ENCODE data around the gene CKLF.
"Not testable (repeated sequence)": the region's sequence is repeated elsewhere in the genome, so short reads cannot be mapped to it uniquely, and the experiment has no call there.

DNA sequence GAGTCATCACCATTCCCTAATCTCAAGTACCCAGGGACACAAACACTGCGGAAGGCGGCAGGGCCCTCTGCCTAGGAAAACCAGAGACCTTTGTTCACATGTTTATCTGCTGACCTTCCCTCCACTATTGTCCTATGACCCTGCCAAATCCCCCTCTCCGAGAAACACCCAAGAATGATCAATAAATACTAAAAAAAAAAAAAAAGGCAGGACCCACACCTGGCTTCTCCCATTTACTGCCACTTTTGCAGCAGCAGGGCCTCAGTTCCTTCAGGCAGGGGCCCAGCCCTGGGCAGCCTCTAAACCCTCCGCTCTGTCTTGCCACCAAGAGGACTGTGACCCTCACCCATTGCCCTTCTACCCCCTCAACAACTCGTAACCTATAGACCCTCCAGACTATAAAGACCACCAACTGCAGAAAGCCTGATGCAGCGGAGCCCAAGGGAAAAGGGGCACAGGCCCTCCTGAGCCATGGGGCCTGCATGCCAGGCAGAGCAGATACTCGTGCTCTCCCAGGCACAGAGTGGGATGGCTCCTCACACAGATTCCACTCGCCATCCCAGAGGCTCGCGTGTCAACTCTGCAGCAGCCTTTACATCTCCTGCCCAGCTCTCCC is 37.3 kb upstream of the CKLF start:
- TF ChIP-seq, protein P1, sequence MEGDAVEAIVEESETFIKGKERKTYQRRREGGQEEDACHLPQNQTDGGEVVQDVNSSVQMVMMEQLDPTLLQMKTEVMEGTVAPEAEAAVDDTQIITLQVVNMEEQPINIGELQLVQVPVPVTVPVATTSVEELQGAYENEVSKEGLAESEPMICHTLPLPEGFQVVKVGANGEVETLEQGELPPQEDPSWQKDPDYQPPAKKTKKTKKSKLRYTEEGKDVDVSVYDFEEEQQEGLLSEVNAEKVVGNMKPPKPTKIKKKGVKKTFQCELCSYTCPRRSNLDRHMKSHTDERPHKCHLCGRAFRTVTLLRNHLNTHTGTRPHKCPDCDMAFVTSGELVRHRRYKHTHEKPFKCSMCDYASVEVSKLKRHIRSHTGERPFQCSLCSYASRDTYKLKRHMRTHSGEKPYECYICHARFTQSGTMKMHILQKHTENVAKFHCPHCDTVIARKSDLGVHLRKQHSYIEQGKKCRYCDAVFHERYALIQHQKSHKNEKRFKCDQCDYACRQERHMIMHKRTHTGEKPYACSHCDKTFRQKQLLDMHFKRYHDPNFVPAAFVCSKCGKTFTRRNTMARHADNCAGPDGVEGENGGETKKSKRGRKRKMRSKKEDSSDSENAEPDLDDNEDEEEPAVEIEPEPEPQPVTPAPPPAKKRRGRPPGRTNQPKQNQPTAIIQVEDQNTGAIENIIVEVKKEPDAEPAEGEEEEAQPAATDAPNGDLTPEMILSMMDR (IDR thresholded peaks at IDR 0.05), result not testable (repeated sequence)
- TF ChIP-seq, protein P2, sequence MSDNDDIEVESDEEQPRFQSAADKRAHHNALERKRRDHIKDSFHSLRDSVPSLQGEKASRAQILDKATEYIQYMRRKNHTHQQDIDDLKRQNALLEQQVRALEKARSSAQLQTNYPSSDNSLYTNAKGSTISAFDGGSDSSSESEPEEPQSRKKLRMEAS (CRISPR knock-in tag; IDR thresholded peaks at IDR 0.05), result not testable (repeated sequence)
- TF ChIP-seq JUN (CRISPR knock-in tag; IDR thresholded peaks at IDR 0.05), result not testable (repeated sequence)
- TF ChIP-seq, protein P3, sequence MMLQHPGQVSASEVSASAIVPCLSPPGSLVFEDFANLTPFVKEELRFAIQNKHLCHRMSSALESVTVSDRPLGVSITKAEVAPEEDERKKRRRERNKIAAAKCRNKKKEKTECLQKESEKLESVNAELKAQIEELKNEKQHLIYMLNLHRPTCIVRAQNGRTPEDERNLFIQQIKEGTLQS (CRISPR knock-in tag; conservative IDR thresholded peaks at IDR 0.05), result not testable (repeated sequence)

Measured in WTC11 (cell line).